GM13977 (cell line): Measurements from ENCODE around the gene CHN2.

Experiments
- DNase-seq: peaks from one replicate; pipeline ENCODE4 v3.0.0; 2012; ENCODE audit warnings: low spot score
- in situ Hi-C: fragments of 300-500 bp; cut with MboI; formaldehyde crosslinking; loops from one replicate; pipeline ENCODE4 v1.12.0; 2022; ENCODE audit warnings: low sequenced_read_pairs, low pct_unique_long_range_greater_than_20kb, mixed read lengths, inconsistent platforms; ENCODE audit not compliant: unreplicated experiment
- TF ChIP-seq, protein P1 (sequence below): IDR thresholded peaks from 2 replicates; pipeline ENCODE4 v1.5.1; 2012; ENCODE audit warnings: mild to moderate bottlenecking, control low read depth; ENCODE audit not compliant: insufficient read depth; ENCODE audit errors: extremely low read depth, missing control alignments

Gene CHN2

DNA sequence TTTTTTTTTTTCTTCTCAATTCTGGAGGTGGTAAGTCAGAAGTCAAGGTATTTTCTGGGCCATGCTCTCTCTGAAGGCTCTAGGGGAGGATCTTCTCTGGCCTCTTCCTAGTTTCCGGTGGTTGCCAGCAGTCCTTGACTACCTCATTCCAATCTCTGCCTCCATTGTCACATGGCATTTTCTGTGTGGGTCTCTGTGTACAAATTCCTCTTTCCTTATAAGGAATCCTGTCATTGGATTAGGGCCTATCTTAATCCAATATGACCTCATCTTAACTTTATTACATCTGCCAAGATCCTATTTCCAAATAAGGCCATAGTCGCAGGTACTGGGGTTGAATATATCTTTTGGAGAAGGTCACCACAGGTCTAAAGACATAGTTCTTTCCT is 239.8 kb downstream of the CHN2 start:
- no peak for DNase-seq
- in situ Hi-C loops: no loop called here
- TF ChIP-seq, protein P1, sequence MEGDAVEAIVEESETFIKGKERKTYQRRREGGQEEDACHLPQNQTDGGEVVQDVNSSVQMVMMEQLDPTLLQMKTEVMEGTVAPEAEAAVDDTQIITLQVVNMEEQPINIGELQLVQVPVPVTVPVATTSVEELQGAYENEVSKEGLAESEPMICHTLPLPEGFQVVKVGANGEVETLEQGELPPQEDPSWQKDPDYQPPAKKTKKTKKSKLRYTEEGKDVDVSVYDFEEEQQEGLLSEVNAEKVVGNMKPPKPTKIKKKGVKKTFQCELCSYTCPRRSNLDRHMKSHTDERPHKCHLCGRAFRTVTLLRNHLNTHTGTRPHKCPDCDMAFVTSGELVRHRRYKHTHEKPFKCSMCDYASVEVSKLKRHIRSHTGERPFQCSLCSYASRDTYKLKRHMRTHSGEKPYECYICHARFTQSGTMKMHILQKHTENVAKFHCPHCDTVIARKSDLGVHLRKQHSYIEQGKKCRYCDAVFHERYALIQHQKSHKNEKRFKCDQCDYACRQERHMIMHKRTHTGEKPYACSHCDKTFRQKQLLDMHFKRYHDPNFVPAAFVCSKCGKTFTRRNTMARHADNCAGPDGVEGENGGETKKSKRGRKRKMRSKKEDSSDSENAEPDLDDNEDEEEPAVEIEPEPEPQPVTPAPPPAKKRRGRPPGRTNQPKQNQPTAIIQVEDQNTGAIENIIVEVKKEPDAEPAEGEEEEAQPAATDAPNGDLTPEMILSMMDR: no peak

DNA sequence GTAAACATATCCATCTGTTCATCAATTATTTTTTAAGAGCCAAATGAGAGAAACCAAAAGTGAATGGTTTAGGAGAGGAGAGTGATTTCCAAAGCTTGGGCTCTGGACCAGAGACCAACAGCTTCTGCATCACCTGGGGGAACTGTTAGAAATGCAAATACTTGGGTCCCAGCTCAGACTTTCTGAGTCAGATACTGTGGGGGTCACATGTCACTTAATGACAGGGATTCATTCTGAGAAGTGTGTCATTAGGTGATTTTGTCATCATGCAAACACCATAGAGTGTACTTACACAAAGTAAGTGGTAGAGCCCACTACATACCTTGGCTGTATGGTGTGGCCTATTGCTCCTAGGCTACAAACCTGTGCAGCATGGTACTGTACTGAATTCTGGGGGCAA is 240.6 kb downstream of the CHN2 start:
- in situ Hi-C loops: no loop called here
- TF ChIP-seq, protein P1: no peak
- DNase-seq: no peak

DNA sequence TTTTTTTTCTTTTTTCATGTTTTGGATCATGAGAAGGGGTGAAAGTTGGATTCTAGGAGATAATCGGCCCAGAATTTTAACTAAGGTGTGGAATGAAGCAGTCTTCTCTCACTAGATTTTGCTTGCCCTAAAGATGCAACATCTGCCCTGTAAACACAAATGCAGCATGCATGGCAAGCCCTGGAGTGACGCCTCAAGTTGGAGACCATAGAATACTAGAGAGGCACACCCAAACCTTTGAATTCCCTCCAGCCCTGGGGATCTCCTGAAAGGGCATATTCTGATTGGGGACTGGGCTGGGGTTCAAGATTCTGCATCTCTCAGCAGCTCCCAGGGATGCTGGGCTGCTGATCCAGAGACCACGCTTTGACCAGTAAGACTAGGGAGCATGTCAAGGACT is 241.3 kb downstream of the CHN2 start:
- DNase-seq: no peak
- TF ChIP-seq, protein P1: no peak
- in situ Hi-C loops: no loop called here

DNA sequence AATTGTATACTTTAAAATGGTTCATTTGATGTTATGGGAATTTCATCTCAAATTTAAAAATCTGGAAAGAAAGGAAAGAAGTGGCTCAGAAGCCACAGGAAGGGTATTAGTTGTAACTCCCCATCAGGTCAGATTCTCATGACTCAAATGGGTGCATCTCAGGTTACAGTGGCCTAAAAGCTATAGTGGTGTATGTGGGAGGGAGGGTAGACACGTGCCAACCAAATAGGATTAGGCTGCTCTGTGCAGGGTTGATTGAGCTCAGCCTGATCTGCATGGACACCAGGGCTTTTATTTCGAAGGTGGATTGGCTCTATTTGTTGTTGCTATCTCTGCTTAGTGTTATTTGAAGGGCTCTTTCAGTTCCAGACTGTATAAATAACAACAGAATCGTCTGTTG is 247.6 kb downstream of the CHN2 start:
- DNase-seq: no peak
- in situ Hi-C loops: no loop called here
- TF ChIP-seq, protein P1: no peak

DNA sequence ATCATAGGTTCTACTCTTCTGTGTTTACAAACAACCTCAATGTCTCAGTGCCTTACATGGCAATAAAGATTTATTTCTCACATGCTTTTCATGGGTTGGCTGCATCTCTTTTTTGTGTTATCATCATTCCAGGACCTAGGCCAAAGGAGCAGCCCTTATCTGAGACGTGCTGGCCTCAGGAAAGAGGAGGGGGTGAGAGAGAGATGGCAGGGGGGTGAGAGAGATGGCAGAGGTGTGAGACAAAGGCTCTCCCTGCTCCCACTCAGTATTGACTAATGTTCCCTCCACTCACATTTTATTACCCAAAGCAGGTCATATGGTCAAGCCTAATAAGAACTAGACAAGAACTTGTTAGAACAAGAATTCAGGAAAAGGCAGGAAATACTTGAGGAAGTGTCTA is 249.0 kb downstream of the CHN2 start:
- no peak for DNase-seq
- in situ Hi-C loops: no loop called here
- TF ChIP-seq, protein P1: no peak

DNA sequence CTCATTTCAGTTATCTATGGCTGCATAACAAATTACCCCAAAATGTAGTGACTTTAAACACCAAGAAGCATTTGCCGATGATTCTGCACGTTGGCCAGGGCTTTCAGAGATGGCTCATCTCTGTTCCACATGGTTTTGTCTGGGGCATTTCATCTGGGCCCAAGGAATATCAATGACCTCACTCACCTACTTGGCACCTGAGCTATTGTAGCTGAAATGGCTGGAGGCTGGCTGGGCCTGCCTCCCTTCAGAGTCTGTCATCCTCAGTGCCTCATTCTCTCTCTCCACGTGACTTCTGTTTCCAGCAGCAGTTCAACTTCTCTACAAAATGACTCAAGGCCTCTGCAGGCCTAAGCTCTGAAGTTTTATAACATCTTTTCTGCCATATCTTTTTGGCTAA is 249.7 kb downstream of the CHN2 start:
- in situ Hi-C loops: no loop called here
- DNase-seq: no peak
- TF ChIP-seq, protein P1: no peak

DNA sequence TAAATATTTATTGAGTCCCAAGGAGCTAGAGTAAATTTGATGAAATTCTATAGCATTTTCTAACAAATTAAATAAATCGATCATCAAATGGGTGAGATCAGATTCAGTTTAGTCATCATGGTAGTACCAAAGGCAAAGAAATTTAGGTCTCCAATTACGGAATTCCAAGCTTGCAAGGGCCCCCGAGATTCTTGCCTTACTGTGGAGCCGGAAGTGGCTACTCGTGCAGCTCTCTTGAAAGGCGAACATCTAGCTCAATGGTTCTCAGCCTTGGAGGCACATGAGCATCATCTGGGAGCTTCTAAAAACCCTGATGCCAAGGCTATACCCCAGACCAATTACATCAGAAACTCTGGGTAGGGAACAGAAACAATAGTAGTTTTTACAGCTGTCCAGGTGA is 251.2 kb downstream of the CHN2 start:
- in situ Hi-C loops: no loop called here
- no peak for DNase-seq
- TF ChIP-seq, protein P1: no peak
